ENCODE results near the gene MTCL1. TPM values are rescaled to one million over a fixed set of nuclear protein-coding genes. Genes with fewer than 3 reads are reported as not detected.

MTCL1 gene
- total and polyA plus RNA-seq, 9 of the 15 experiments (the other 6 are each of a cell fraction or from before 2014, with no cell fraction given), result 0.21 to 7.4 (median 3.7) TPM

DNA sequence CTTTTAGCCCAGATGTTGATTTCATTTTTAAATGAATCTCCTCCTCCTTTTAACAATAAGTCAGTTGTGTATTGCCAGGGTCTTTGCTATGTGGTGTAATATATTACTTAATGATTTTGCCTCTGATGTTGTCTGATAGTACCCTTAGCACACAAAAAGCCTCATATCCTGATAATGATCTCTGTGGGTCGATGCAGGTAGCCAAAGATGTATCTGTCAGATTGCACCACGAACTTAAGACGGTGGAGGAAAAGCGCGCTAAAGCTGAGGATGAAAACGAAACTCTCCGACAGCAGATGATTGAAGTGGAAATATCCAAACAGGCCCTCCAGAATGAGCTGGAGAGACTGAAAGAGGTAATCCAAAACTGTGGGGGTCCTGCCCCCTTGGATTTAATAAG is 14.8 kb downstream of the MTCL1 start (continued):
- TF ChIP-seq TRIM28 (IDR thresholded peaks at IDR 0.05) (no peak), SNAPC5 (CRISPR knock-in tag; IDR thresholded peaks at IDR 0.05) (no peak), KAT7 (CRISPR knock-in tag; IDR thresholded peaks at IDR 0.05; ENCODE audit: borderline replicate concordance) (no peak), GTF2E2 (tag; IDR thresholded peaks at IDR 0.05) (no peak), STAT5A (IDR thresholded peaks at IDR 0.05; ENCODE audit: borderline replicate concordance, low read length) (no peak), TEAD1 (CRISPR knock-in tag; IDR thresholded peaks at IDR 0.05) (no peak)

DNA sequence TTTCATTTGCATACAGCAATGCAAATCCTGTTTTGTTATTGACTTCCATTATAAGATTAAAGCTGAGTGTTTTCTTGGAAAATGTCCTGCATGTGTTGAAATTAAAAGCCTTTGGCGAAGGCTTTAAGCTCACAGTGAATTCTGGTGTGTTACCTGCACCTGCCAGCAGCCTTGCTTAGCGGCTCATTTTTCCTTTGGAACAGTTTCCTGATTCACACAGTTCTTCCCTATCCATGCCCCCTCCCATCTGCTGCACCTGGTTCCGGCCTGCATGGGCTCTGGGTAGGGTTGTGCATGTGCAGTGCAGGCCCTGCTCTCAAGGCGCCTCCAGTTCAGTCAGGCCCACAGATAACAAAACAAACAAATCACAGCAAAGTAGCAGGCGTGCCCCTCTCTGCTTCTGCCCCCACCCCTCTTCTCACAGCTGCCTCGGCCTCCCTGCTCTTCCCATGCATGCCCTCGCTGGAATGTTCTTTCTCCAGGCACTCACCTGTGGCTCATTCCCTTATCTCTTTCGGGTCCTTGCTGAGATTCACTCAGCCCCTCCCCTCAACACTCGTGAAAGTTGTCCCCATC is 15.8 kb downstream of the MTCL1 start:
- Histone ChIP-seq H4K20me1 (replicated peaks; ENCODE audit: control insufficient read depth, insufficient read depth, low read length) (no peaks in the 10 kb centered on the region), H3K27me3 (ENCODE audit: control insufficient read depth in 2 of 2, insufficient read depth in 2 of 2, low read length in 2 of 2) (0 out of 5 replicates have a peak, but pooled peaks cover 0 to 4% of the 10 kb centered on the region in 2 experiments), H3K4me3 (no peak overlapping the region), H2AFZ (ENCODE audit: low read depth, low read length) (no peak overlapping the region), H3K27ac (ENCODE audit: extremely low read depth, low read depth, low read length) (no peak overlapping the region), H3K9me3 (replicated peaks; ENCODE audit: control insufficient read depth, insufficient read depth, low read depth, low read length) (no peaks in the 10 kb centered on the region), H3K9ac (ENCODE audit: insufficient read depth in 1 of 2, low read depth in 2 of 2, low read length in 2 of 2) (no peak overlapping the region), H3K4me2 (ENCODE audit: insufficient read depth, low read length) (no peak overlapping the region), H3K4me1 (replicated peaks in 1 of 2; ENCODE audit: control insufficient read depth in 2 of 2, insufficient read depth in 2 of 2, low read length in 2 of 2) (no peaks in the 10 kb centered on the region; a peak in 1 of 5 replicates), H3K36me3 (ENCODE audit: control insufficient read depth, insufficient read depth, low read length) (peaks cover 7% of the 10 kb centered on the region; the same call in 1 of the 3 replicates), H3K79me2 (ENCODE audit: control insufficient read depth, insufficient read depth, low read length) (no peaks in the 10 kb centered on the region), H3K9me1 (ENCODE audit: control insufficient read depth, insufficient read depth, low read length) (no peaks in the 10 kb centered on the region)
- DNase-seq (ENCODE audit: extremely low read depth in 1 of 4, low spot score in 3 of 4), result no peak
- TF ChIP-seq UBTF (IDR thresholded peaks at IDR 0.05; ENCODE audit: borderline replicate concordance in 1 of 2, low read depth in 2 of 2, low read length in 2 of 2), result no peak
- TF ChIP-seq KDM1A (IDR thresholded peaks at IDR 0.05), result peak in 1 of 2 experiments; percentile 39; a peak in 1 of 4 replicates
- intact Hi-C loops (cut with micrococcal nuclease) (no loop called here), in situ Hi-C loops (cut with MboI) (no loop called here)
- WGBS (ENCODE audit: insufficient coverage, low coverage, missing lambda C conversion rate), result 44% methylated on average over 9 of the region's 9 CpGs
- ATAC-seq, result no peak
- no TSS peak for BruUV-seq (replicated peaks)
- no peak for FAIRE-seq
- POLR2A ChIA-PET, result interaction anchor here (0.6 to 1.6 kb wide), 5 partner anchors 8 to 1972 kb away, joined by 3 to 5 read pairs (median 3); partner anchors contain the start of gene MTCL1
- CTCF ChIA-PET (ENCODE audit: low intra/inter-chr PET ratio), result no interaction called here

Measured in K562 (cell line).